Activated naive CD4-positive, alpha-beta T cell treated with anti-CD3 and anti-CD28 coated beads for 36 hours (primary cell): ENCODE data around the gene PPP1R1C. TPM values are rescaled to one million over a fixed set of nuclear protein-coding genes. Genes with fewer than 3 reads are reported as not detected.

Experiments
- CTCF ChIA-PET: fragments of 350-600 bp; sonication (Branson Sonifier 250); formaldehyde crosslinking; loops from one replicate; lab custom pipeline; 2021; ENCODE audit warnings: antibody characterized with exemption; lab: Charles Lee
- DNase-seq: peaks from one replicate; pipeline ENCODE4 v3.0.0-alpha.2; 2020
- H3K27ac Mint-ChIP-seq: one replicate; pipeline ENCODE4 v1.8.0; 2021; ENCODE audit warnings: mild to moderate bottlenecking, mixed read lengths
- H3K27me3 Mint-ChIP-seq: one replicate; pipeline ENCODE4 v1.8.0; 2021; ENCODE audit warnings: low read depth, mixed read lengths
- H3K36me3 Mint-ChIP-seq: one replicate; pipeline ENCODE4 v1.8.0; 2021; ENCODE audit warnings: low read depth, mixed read lengths
- H3K4me1 Mint-ChIP-seq: one replicate; pipeline ENCODE4 v1.8.0; 2021; ENCODE audit warnings: low read depth, mixed read lengths
- H3K4me3 Mint-ChIP-seq: one replicate; pipeline ENCODE4 v1.8.0; 2021; ENCODE audit warnings: mild to moderate bottlenecking, moderate library complexity, mixed read lengths
- H3K9me3 Mint-ChIP-seq: one replicate; pipeline ENCODE4 v1.8.0; 2021; ENCODE audit warnings: mixed read lengths
- intact Hi-C: fragments of 100-400 bp; cut with micrococcal nuclease; formaldehyde crosslinking; loops from one replicate; pipeline ENCODE4 v1.15.1; 2023
- total RNA-seq, 2 experiments: library from RNA; stranded (reverse); gene quantifications; one replicate each; pipeline ENCODE4 v1.2.3, GENCODE V29; 2021

The PPP1R1C gene
- total RNA-seq, 2 experiments from 2014 or later = not detected

DNA sequence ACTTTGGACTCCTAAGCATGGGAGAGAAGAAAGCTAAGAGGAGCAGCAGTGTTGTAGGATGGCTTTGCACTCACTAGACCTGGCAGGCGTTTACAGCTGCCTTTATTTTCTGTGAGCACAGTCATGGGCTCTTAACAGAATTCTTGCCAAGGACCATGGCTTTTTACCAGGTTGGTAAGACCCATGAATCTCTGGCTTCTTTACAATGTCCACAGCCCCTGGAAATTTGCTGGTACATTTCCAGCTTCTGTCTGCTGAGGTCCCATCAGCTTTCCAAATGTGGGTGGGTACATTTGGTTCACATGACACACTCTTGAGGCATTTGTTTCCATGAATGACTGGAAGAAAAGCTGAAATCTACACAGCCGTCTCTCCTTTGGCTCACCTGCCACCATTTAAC, 162.7 kb downstream of the PPP1R1C start:
- Mint-ChIP-seq H3K4me3 (no peak overlapping the region), H3K36me3 (no peaks in the 10 kb centered on the region), H3K4me1 (no peaks in the 10 kb centered on the region), H3K9me3 (no peaks in the 10 kb centered on the region), H3K27ac (no peak overlapping the region), H3K27me3 (peaks cover 2% of the 10 kb centered on the region)
- intact Hi-C loops = no loop called here
- CTCF ChIA-PET = no interaction called here
- DNase-seq = no peak

GRCh38 chr2:182163878-182164277, 178.2 kb downstream of the PPP1R1C start:
- no peaks in the 10 kb centered on the region for H3K9me3 Mint-ChIP-seq
- no peak for DNase-seq
- H3K4me1 Mint-ChIP-seq = no peaks in the 10 kb centered on the region
- no peak overlapping the region for H3K4me3 Mint-ChIP-seq
- H3K36me3 Mint-ChIP-seq = no peaks in the 10 kb centered on the region
- CTCF ChIA-PET = no interaction called here
- peaks cover 2% of the 10 kb centered on the region for H3K27me3 Mint-ChIP-seq
- intact Hi-C loops = no loop called here
- H3K27ac Mint-ChIP-seq = no peak overlapping the region

DNA sequence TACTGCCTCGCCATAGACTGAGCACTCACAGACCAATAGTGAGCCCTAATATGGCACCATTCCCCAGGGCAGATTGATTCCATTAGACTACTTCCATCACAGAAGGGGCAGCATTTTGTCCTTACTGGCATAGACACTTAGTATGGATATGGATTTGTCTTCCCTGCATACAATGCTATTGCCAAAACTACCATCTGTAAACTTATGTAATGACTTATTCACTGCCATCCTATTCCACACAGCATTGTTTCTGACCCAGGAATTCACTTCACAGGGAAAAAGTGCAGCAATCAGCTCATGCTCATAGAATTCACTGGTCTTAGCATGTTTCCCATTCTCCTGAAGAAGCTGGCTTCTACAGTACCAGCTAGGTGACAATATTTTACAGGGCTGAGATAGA, 179.0 kb downstream of the PPP1R1C start:
- CTCF ChIA-PET = no interaction called here
- no peaks in the 10 kb centered on the region for H3K9me3 Mint-ChIP-seq
- intact Hi-C loops = no loop called here
- no peak for DNase-seq
- no peak overlapping the region for H3K27ac Mint-ChIP-seq
- no peaks in the 10 kb centered on the region for H3K4me1 Mint-ChIP-seq
- no peaks in the 10 kb centered on the region for H3K36me3 Mint-ChIP-seq
- H3K27me3 Mint-ChIP-seq = peaks cover 2% of the 10 kb centered on the region
- no peak overlapping the region for H3K4me3 Mint-ChIP-seq

GRCh38 chr2:182165202-182165601, 179.5 kb downstream of the PPP1R1C start:
- CTCF ChIA-PET = no interaction called here
- peaks cover 2% of the 10 kb centered on the region for H3K27me3 Mint-ChIP-seq
- intact Hi-C loops = no loop called here
- H3K4me3 Mint-ChIP-seq = no peak overlapping the region
- H3K27ac Mint-ChIP-seq = no peak overlapping the region
- DNase-seq = no peak
- no peaks in the 10 kb centered on the region for H3K36me3 Mint-ChIP-seq
- no peaks in the 10 kb centered on the region for H3K4me1 Mint-ChIP-seq
- no peaks in the 10 kb centered on the region for H3K9me3 Mint-ChIP-seq

- no peaks in the 10 kb centered on the region for H3K36me3 Mint-ChIP-seq
- H3K4me1 Mint-ChIP-seq = no peaks in the 10 kb centered on the region
- peaks cover 4% of the 10 kb centered on the region for H3K27me3 Mint-ChIP-seq
- DNase-seq = no peak
- no peak overlapping the region for H3K27ac Mint-ChIP-seq
- H3K4me3 Mint-ChIP-seq = no peak overlapping the region
- intact Hi-C loops = no loop called here
- no peaks in the 10 kb centered on the region for H3K9me3 Mint-ChIP-seq
- CTCF ChIA-PET = no interaction called here
These were observed 180.8 kb downstream of the PPP1R1C start for GRCh38 chr2:182166406-182166805.

DNA sequence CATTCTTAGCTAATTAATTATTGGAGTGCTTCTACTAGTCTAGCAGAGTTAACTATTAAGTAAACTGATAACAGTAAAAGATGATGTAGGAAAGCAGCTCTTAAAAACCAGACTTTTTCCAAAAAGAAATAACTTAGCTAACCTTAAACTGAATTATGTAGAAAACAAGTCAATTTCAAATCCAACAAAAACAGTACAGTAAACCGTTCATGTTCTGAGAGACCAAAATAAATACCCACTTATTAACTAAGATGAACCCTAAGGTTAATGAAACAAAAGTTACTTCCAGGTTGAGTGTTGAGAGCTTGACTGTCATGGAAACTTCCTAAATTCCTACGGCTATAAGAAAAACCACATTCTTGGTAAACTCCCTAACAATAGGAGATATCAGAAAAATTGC, 181.2 kb downstream of the PPP1R1C start:
- Mint-ChIP-seq H3K27me3 (peaks cover 4% of the 10 kb centered on the region), H3K9me3 (no peaks in the 10 kb centered on the region), H3K27ac (no peak overlapping the region), H3K36me3 (no peaks in the 10 kb centered on the region), H3K4me3 (no peak overlapping the region), H3K4me1 (no peaks in the 10 kb centered on the region)
- intact Hi-C loops = no loop called here
- no peak for DNase-seq
- CTCF ChIA-PET = no interaction called here

Other genes with a start within 250 kb of the PPP1R1C start
- 10 to 100 TPM; 40.7 to 40.8 TPM for gene ITPRID2, start 94.1 kb upstream of the PPP1R1C start, total RNA-seq